ENCODE data around the gene NDFIP2. TPM values are rescaled to one million over a fixed set of nuclear protein-coding genes. Genes with fewer than 3 reads are reported as not detected.
"Not testable (repeated sequence)": the region's sequence is repeated elsewhere in the genome, so short reads cannot be mapped to it uniquely, and the experiment has no call there.

The NDFIP2 gene
- total RNA-seq, 1 donor from 2014 or later: 53.8 TPM

- no peak for TF ChIP-seq CTCF (IDR thresholded peaks at IDR 0.05; ENCODE audit: unreplicated experiment)
- Mint-ChIP-seq H3K9me3 (ENCODE audit: low read depth) (peaks cover 12% of the 10 kb centered on the region), H3K27me3 (no peaks in the 10 kb centered on the region), H3K36me3 (ENCODE audit: insufficient read depth) (peaks cover 2% of the 10 kb centered on the region), H3K4me1 (ENCODE audit: low read depth) (peaks cover 13% of the 10 kb centered on the region), H3K4me3 (ENCODE audit: low read depth) (no peak overlapping the region), H3K27ac (no peak overlapping the region)
- no peak for DNase-seq (ENCODE audit: low spot score, unreplicated experiment)
Measured at GRCh38 chr13:79593121-79593520, 112.2 kb downstream of the NDFIP2 start.

GRCh38 chr13:79593641-79594275 is 112.8 kb downstream of the NDFIP2 start:
- peaks cover 19% of the 10 kb centered on the region for H3K4me1 Mint-ChIP-seq (ENCODE audit: low read depth)
- no peak for DNase-seq (ENCODE audit: low spot score, unreplicated experiment)
- H3K4me3 Mint-ChIP-seq (ENCODE audit: low read depth): no peak overlapping the region
- peaks cover 5% of the 10 kb centered on the region for H3K9me3 Mint-ChIP-seq (ENCODE audit: low read depth)
- no peak for TF ChIP-seq CTCF (IDR thresholded peaks at IDR 0.05; ENCODE audit: unreplicated experiment)
- no peak overlapping the region for H3K27ac Mint-ChIP-seq
- H3K36me3 Mint-ChIP-seq (ENCODE audit: insufficient read depth): peaks cover 2% of the 10 kb centered on the region
- H3K27me3 Mint-ChIP-seq: no peaks in the 10 kb centered on the region

- Mint-ChIP-seq H3K4me1 (ENCODE audit: low read depth) (peaks cover 22% of the 10 kb centered on the region), H3K9me3 (ENCODE audit: low read depth) (peaks cover 10% of the 10 kb centered on the region)
- H3K27ac Mint-ChIP-seq; H3K4me3 Mint-ChIP-seq (ENCODE audit: low read depth); H3K27me3 Mint-ChIP-seq; DNase-seq (ENCODE audit: low spot score, unreplicated experiment); H3K36me3 Mint-ChIP-seq (ENCODE audit: insufficient read depth): not testable (repeated sequence)
Measured at GRCh38 chr13:79600146-79600545, 119.2 kb downstream of the NDFIP2 start.

GRCh38 chr13:79602936-79603335 is 122.0 kb downstream of the NDFIP2 start:
- no peak overlapping the region for H3K27ac Mint-ChIP-seq
- no peak overlapping the region for H3K4me3 Mint-ChIP-seq (ENCODE audit: low read depth)
- peaks cover 17% of the 10 kb centered on the region for H3K4me1 Mint-ChIP-seq (ENCODE audit: low read depth)
- no peak for TF ChIP-seq CTCF (IDR thresholded peaks at IDR 0.05; ENCODE audit: unreplicated experiment)
- peaks cover 6% of the 10 kb centered on the region for H3K36me3 Mint-ChIP-seq (ENCODE audit: insufficient read depth)
- no peaks in the 10 kb centered on the region for H3K27me3 Mint-ChIP-seq
- no peak for DNase-seq (ENCODE audit: low spot score, unreplicated experiment)
- peaks cover 24% of the 10 kb centered on the region for H3K9me3 Mint-ChIP-seq (ENCODE audit: low read depth)

GRCh38 chr13:79604752-79605151 is 123.8 kb downstream of the NDFIP2 start:
- peaks cover 36% of the 10 kb centered on the region for H3K9me3 Mint-ChIP-seq (ENCODE audit: low read depth)
- no peak overlapping the region for H3K4me3 Mint-ChIP-seq (ENCODE audit: low read depth)
- H3K4me1 Mint-ChIP-seq (ENCODE audit: low read depth): peaks cover 11% of the 10 kb centered on the region
- H3K27ac Mint-ChIP-seq: peak overlapping the region; percentile 25
- DNase-seq (ENCODE audit: low spot score, unreplicated experiment): no peak
- peaks cover 10% of the 10 kb centered on the region for H3K36me3 Mint-ChIP-seq (ENCODE audit: insufficient read depth)
- no peaks in the 10 kb centered on the region for H3K27me3 Mint-ChIP-seq
- TF ChIP-seq CTCF (IDR thresholded peaks at IDR 0.05; ENCODE audit: unreplicated experiment): no peak

Other genes starting within 250 kb of the NDFIP2 start
- 78.6 and 81.2 TPM in 2 replicates for gene RBM26, start 74.9 kb upstream of the NDFIP2 start, total RNA-seq

Data from progenitor cell of endocrine pancreas (in vitro differentiated cells).